NCI-H187 (cell line): ENCODE measurements around the gene SLC17A5.
"Not testable (repeated sequence)": the region's sequence is repeated elsewhere in the genome, so short reads cannot be mapped to it uniquely, and the experiment has no call there.

Experiments used
- DNase-seq, 2 experiments: peaks; one replicate each; lab custom pipeline; 2025; lab: John Stamatoyannopoulos, UW

SLC17A5 gene

GRCh38 chr6:73614802-73615201, 39.0 kb downstream of the SLC17A5 start:
- DNase-seq = no peak

- no peak for DNase-seq
Observed at GRCh38 chr6:73613806-73614536, 39.8 kb downstream of the SLC17A5 start.

GRCh38 chr6:73612611-73613010, 41.2 kb downstream of the SLC17A5 start:
- DNase-seq = no peak

- DNase-seq = no peak
Observed at GRCh38 chr6:73610444-73611275, 43.1 kb downstream of the SLC17A5 start.

- no peak for DNase-seq
Observed at GRCh38 chr6:73608761-73609160, 45.0 kb downstream of the SLC17A5 start.

GRCh38 chr6:73606428-73606827, 47.4 kb downstream of the SLC17A5 start:
- DNase-seq = no peak

GRCh38 chr6:73604461-73604860, 49.3 kb downstream of the SLC17A5 start:
- DNase-seq = no peak

GRCh38 chr6:73604020-73604419, 49.8 kb downstream of the SLC17A5 start:
- DNase-seq = no peak

- DNase-seq = no peak
Observed at GRCh38 chr6:73586416-73586974, 67.3 kb downstream of the SLC17A5 start.

- no peak for DNase-seq
Observed at GRCh38 chr6:73585566-73586415, 68.0 kb downstream of the SLC17A5 start.

- DNase-seq = no peak
Observed at GRCh38 chr6:73581293-73581692, 72.5 kb downstream of the SLC17A5 start.

GRCh38 chr6:73580247-73581149, 73.3 kb downstream of the SLC17A5 start:
- no peak for DNase-seq

GRCh38 chr6:73579851-73580246, 73.9 kb downstream of the SLC17A5 start:
- DNase-seq = no peak

GRCh38 chr6:73579389-73579788, 74.4 kb downstream of the SLC17A5 start:
- DNase-seq = no peak

GRCh38 chr6:73577676-73578075, 76.1 kb downstream of the SLC17A5 start:
- DNase-seq = no peak

GRCh38 chr6:73572531-73572930, 81.3 kb downstream of the SLC17A5 start:
- DNase-seq = not testable (repeated sequence)

- not testable (repeated sequence) for DNase-seq
Observed at GRCh38 chr6:73571218-73572181, 82.3 kb downstream of the SLC17A5 start.

- DNase-seq = no peak
Observed at GRCh38 chr6:73569121-73569520, 84.7 kb downstream of the SLC17A5 start.

- DNase-seq = no peak
Observed at GRCh38 chr6:73566954-73567591, 86.7 kb downstream of the SLC17A5 start.
